Measurements from ENCODE around the gene ABAT.
"Not testable (repeated sequence)": the region's sequence is repeated elsewhere in the genome, so short reads cannot be mapped to it uniquely, and the experiment has no call there.

DNA sequence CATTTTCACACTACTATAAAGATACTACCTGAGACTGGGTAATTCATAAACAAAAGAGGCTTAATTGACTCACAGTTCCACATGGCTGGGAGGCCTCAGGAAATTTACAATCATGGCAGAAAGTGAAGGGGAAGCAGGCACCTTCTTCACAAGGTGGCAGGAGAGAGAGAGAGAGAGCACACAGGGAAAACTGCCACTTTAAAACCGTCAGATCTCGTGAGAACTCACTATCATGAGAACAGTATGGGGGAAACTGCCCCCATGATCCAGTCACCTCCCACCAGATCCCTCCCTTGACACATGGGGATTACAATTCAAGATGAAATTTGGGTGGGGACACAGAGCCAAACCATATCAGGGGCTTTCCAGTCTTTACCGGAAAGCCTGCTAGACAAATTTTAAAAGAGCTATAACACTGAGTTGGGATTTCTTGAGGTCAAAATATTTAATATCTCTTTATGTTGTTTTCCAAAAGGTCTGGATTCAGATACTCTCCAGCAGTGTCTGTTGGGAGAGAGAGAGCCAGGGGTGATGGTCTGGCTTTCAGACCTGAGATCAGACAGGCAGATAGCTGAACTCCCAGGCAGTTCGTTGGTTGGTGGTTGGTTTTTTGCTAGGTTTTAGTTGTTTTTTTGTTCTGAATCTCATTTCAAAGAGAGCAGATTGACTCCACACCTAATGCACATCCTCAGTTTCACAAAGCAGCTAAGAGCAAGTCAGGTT lies 30.8 kb downstream of the ABAT start:
- TF ChIP-seq, protein P1, sequence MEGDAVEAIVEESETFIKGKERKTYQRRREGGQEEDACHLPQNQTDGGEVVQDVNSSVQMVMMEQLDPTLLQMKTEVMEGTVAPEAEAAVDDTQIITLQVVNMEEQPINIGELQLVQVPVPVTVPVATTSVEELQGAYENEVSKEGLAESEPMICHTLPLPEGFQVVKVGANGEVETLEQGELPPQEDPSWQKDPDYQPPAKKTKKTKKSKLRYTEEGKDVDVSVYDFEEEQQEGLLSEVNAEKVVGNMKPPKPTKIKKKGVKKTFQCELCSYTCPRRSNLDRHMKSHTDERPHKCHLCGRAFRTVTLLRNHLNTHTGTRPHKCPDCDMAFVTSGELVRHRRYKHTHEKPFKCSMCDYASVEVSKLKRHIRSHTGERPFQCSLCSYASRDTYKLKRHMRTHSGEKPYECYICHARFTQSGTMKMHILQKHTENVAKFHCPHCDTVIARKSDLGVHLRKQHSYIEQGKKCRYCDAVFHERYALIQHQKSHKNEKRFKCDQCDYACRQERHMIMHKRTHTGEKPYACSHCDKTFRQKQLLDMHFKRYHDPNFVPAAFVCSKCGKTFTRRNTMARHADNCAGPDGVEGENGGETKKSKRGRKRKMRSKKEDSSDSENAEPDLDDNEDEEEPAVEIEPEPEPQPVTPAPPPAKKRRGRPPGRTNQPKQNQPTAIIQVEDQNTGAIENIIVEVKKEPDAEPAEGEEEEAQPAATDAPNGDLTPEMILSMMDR (IDR thresholded peaks at IDR 0.05), result not testable (repeated sequence)
- not testable (repeated sequence) for TF ChIP-seq EP300 (IDR thresholded peaks at IDR 0.05)

All from ovary (tissue), 3 donors.